Measurements from ENCODE around the gene CIB4.

The CIB4 gene

GRCh38 chr2:26606847-26607190 is 34.3 kb downstream of the CIB4 start:
- no peak for DNase-seq (ENCODE audit: low read depth in 2 of 2)

GRCh38 chr2:26605999-26606846 is 34.9 kb downstream of the CIB4 start:
- DNase-seq (ENCODE audit: low read depth in 2 of 2) = no peak

- no peak for DNase-seq (ENCODE audit: low read depth in 2 of 2)
Observed at GRCh38 chr2:26605195-26605998, 35.8 kb downstream of the CIB4 start.

GRCh38 chr2:26602575-26602974 is 38.6 kb downstream of the CIB4 start:
- DNase-seq (ENCODE audit: low read depth in 2 of 2) = no peak

GRCh38 chr2:26599387-26599786 is 41.8 kb downstream of the CIB4 start:
- no peak for DNase-seq (ENCODE audit: low read depth in 2 of 2)

- no peak for DNase-seq (ENCODE audit: low read depth in 2 of 2)
Observed at GRCh38 chr2:26598996-26599373, 42.2 kb downstream of the CIB4 start.

GRCh38 chr2:26598336-26598995 is 42.7 kb downstream of the CIB4 start:
- no peak for DNase-seq (ENCODE audit: low read depth in 2 of 2)

- DNase-seq (ENCODE audit: low read depth in 2 of 2) = no peak
Observed at GRCh38 chr2:26597197-26597596, 44.0 kb downstream of the CIB4 start.

- DNase-seq (ENCODE audit: low read depth in 2 of 2) = no peak
Observed at GRCh38 chr2:26595146-26595545, 46.0 kb downstream of the CIB4 start.

- no peak for DNase-seq (ENCODE audit: low read depth in 2 of 2)
Observed at GRCh38 chr2:26591619-26592505, 49.3 kb downstream of the CIB4 start.

GRCh38 chr2:26590980-26591618 is 50.1 kb downstream of the CIB4 start:
- DNase-seq (ENCODE audit: low read depth in 2 of 2) = no peak

- no peak for DNase-seq (ENCODE audit: low read depth in 2 of 2)
Observed at GRCh38 chr2:26590508-26590907, 50.7 kb downstream of the CIB4 start.

- DNase-seq (ENCODE audit: low read depth in 2 of 2) = no peak
Observed at GRCh38 chr2:26588576-26588975, 52.6 kb downstream of the CIB4 start.

- DNase-seq (ENCODE audit: low read depth in 2 of 2) = no peak
Observed at GRCh38 chr2:26587994-26588393, 53.2 kb downstream of the CIB4 start.

GRCh38 chr2:26585966-26586365 is 55.2 kb downstream of the CIB4 start:
- DNase-seq (ENCODE audit: low read depth in 2 of 2) = no peak

GRCh38 chr2:26585100-26585499 is 56.1 kb downstream of the CIB4 start:
- no peak for DNase-seq (ENCODE audit: low read depth in 2 of 2)

GRCh38 chr2:26584656-26585055 is 56.5 kb downstream of the CIB4 start:
- no peak for DNase-seq (ENCODE audit: low read depth in 2 of 2)

GRCh38 chr2:26584191-26584590 is 57.0 kb downstream of the CIB4 start:
- DNase-seq (ENCODE audit: low read depth in 2 of 2) = no peak

- DNase-seq (ENCODE audit: low read depth in 2 of 2) = no peak
Observed at GRCh38 chr2:26583381-26583911, 57.7 kb downstream of the CIB4 start.

- DNase-seq (ENCODE audit: low read depth in 2 of 2) = no peak
Observed at GRCh38 chr2:26582890-26583289, 58.3 kb downstream of the CIB4 start.

Data from stimulated activated CD8-positive, alpha-beta memory T cell treated with anti-CD3 and anti-CD28 coated beads, Interleukin-2, amount 100 ng/mL, for 1 hour (primary cell).